Stimulated activated CD8-positive, alpha-beta memory T cell treated with anti-CD3 and anti-CD28 coated beads, Interleukin-15, amount 100 ng/mL, for 4 hours (primary cell): ENCODE data around the gene PRKG1.
"Not testable (repeated sequence)": the region's sequence is repeated elsewhere in the genome, so short reads cannot be mapped to it uniquely, and the experiment has no call there.

Experiments used
- DNase-seq, 2 donors: peaks; one replicate each; pipeline ENCODE4 v3.0.0-alpha.2; 2020; ENCODE audit warnings: low read depth in 2 of 2

The PRKG1 gene

GRCh38 chr10:51321980-51322379 is 247.7 kb downstream of the PRKG1 start:
- DNase-seq: no peak

GRCh38 chr10:51325649-51326048 is 251.4 kb downstream of the PRKG1 start:
- no peak for DNase-seq

GRCh38 chr10:51326174-51326573 is 251.9 kb downstream of the PRKG1 start:
- DNase-seq: no peak

GRCh38 chr10:51327432-51327831 is 253.1 kb downstream of the PRKG1 start:
- DNase-seq: no peak

GRCh38 chr10:51340366-51340765 is 266.1 kb downstream of the PRKG1 start:
- DNase-seq: no peak

- DNase-seq: no peak
Observed at GRCh38 chr10:51340845-51341610, 266.7 kb downstream of the PRKG1 start.

- DNase-seq: not testable (repeated sequence)
Observed at GRCh38 chr10:51341745-51342144, 267.5 kb downstream of the PRKG1 start.

GRCh38 chr10:51342381-51342780 is 268.1 kb downstream of the PRKG1 start:
- DNase-seq: no peak

GRCh38 chr10:51343391-51343790 is 269.1 kb downstream of the PRKG1 start:
- DNase-seq: no peak

GRCh38 chr10:51344371-51344770 is 270.1 kb downstream of the PRKG1 start:
- no peak for DNase-seq

- no peak for DNase-seq
Observed at GRCh38 chr10:51348622-51349021, 274.3 kb downstream of the PRKG1 start.

- no peak for DNase-seq
Observed at GRCh38 chr10:51357170-51357569, 282.9 kb downstream of the PRKG1 start.

GRCh38 chr10:51358227-51358626 is 283.9 kb downstream of the PRKG1 start:
- DNase-seq: no peak

GRCh38 chr10:51363415-51363814 is 289.1 kb downstream of the PRKG1 start:
- DNase-seq: no peak

GRCh38 chr10:51364674-51365073 is 290.4 kb downstream of the PRKG1 start:
- no peak for DNase-seq

GRCh38 chr10:51366044-51366443 is 291.8 kb downstream of the PRKG1 start:
- no peak for DNase-seq

GRCh38 chr10:51367127-51367526 is 292.8 kb downstream of the PRKG1 start:
- DNase-seq: no peak

GRCh38 chr10:51367694-51368093 is 293.4 kb downstream of the PRKG1 start:
- no peak for DNase-seq

GRCh38 chr10:51368943-51369342 is 294.7 kb downstream of the PRKG1 start:
- no peak for DNase-seq

- DNase-seq: no peak
Observed at GRCh38 chr10:51369903-51370302, 295.6 kb downstream of the PRKG1 start.

GRCh38 chr10:51371743-51372142 is 297.5 kb downstream of the PRKG1 start:
- DNase-seq: no peak

- no peak for DNase-seq
Observed at GRCh38 chr10:51375790-51376189, 301.5 kb downstream of the PRKG1 start.

GRCh38 chr10:51377070-51377931 is 303.0 kb downstream of the PRKG1 start:
- DNase-seq: no peak
